Thyroid gland (tissue), 4 donors: Measurements from ENCODE around the gene SCIN.

Experiments used
- POLR2A ChIP-seq, 2 donors: fragments of 450-650 bp; IDR thresholded peaks; one replicate each; pipeline ENCODE4 v1.6.1; 2017; ENCODE audit warnings: antibody characterized with exemption in 2 of 2, mild to moderate bottlenecking in 2 of 2, moderate library complexity in 1 of 2
- TF ChIP-seq, protein P1 (sequence below), 6 experiments: fragments of 200-600 bp in 3 of 6; fragments of 450-650 bp in 3 of 6; sonication (generic) in 3 of 6; IDR thresholded peaks; one replicate each; pipeline ENCODE4 v1.5.1; 2016 to 2019; ENCODE audit warnings: antibody characterized with exemption in 6 of 6, mild to moderate bottlenecking in 2 of 6, inconsistent platforms in 1 of 6, moderate library complexity in 1 of 6

GRCh38 chr7:12620371-12620770, 49.9 kb downstream of the SCIN start:
- TF ChIP-seq, protein P1, sequence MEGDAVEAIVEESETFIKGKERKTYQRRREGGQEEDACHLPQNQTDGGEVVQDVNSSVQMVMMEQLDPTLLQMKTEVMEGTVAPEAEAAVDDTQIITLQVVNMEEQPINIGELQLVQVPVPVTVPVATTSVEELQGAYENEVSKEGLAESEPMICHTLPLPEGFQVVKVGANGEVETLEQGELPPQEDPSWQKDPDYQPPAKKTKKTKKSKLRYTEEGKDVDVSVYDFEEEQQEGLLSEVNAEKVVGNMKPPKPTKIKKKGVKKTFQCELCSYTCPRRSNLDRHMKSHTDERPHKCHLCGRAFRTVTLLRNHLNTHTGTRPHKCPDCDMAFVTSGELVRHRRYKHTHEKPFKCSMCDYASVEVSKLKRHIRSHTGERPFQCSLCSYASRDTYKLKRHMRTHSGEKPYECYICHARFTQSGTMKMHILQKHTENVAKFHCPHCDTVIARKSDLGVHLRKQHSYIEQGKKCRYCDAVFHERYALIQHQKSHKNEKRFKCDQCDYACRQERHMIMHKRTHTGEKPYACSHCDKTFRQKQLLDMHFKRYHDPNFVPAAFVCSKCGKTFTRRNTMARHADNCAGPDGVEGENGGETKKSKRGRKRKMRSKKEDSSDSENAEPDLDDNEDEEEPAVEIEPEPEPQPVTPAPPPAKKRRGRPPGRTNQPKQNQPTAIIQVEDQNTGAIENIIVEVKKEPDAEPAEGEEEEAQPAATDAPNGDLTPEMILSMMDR (IDR thresholded peaks at IDR 0.05): no peak
- TF ChIP-seq POLR2A (IDR thresholded peaks at IDR 0.05): no peak
